Endothelial cell of umbilical vein (primary cell): ENCODE data around the gene DNAJC25. TPM values are rescaled to one million over a fixed set of nuclear protein-coding genes. Genes with fewer than 3 reads are reported as not detected.
A peak's percentile ranks its signal among the peaks of the same experiment; 100 is the strongest.

Experiments
- Bru-seq: library from RNA; stranded (reverse); fragments of 400-500 nt; gene quantifications from one replicate; lab custom pipeline; 2021; lab: Mats Ljungman, UMichigan
- BruChase-seq, 2 experiments: library from RNA; stranded (reverse); fragments of 400-500 nt; gene quantifications; one replicate each; lab custom pipeline; 2021; lab: Mats Ljungman, UMichigan
- BruUV-seq: library from RNA; stranded (reverse); fragments of 400-500 nt; replicated peaks from 2 replicates; lab custom pipeline; 2021; lab: Mats Ljungman, UMichigan
- CTCF ChIA-PET: fragments of 300-600, 350-600 bp; sonication (Branson Sonifier 250); formaldehyde crosslinking; loops from one replicate; lab custom pipeline; 2021; ENCODE audit warnings: antibody characterized with exemption, inconsistent platforms; lab: Charles Lee
- POLR2A ChIA-PET: fragments of 300-600, 350-600 bp; sonication (Branson Sonifier 250); formaldehyde crosslinking; loops from one replicate; lab custom pipeline; 2021; ENCODE audit warnings: antibody characterized with exemption, inconsistent platforms; lab: Charles Lee
- DNase-seq: peaks from one replicate; pipeline ENCODE4 v3.0.0-alpha.2; 2011; ENCODE audit warnings: low read depth, low spot score
- FAIRE-seq: peaks from 2 replicates; lab custom pipeline; 2011; peaks lifted over from hg19 to GRCh38; lab: Jason Lieb, UNC
- H2AFZ ChIP-seq: 2 replicates; pipeline ENCODE4 v1.6.0; 2012; ENCODE audit warnings: low read depth, low read length, control low read depth, inconsistent platforms
- H3K27ac ChIP-seq: 2 replicates; pipeline ENCODE4 v1.5.1; 2011; ENCODE audit warnings: low read depth, mild to moderate bottlenecking, control low read depth, low read length, moderate library complexity; ENCODE audit not compliant: insufficient read depth
- H3K27me3 ChIP-seq, 2 experiments: 2 replicates each; pipeline versions ENCODE4 v1.6.0 to v1.6.1; 2011; ENCODE audit warnings: low read length in 2 of 2, mixed read lengths in 1 of 2; ENCODE audit not compliant: control insufficient read depth in 2 of 2, insufficient read depth in 2 of 2
- H3K36me3 ChIP-seq, 2 experiments: 2 replicates in 1 of 2; 3 replicates in 1 of 2; pipeline ENCODE4 v1.5.1; 2011; ENCODE audit warnings: low read length in 2 of 2, mild to moderate bottlenecking in 1 of 2, moderate library complexity in 1 of 2; ENCODE audit not compliant: control insufficient read depth in 2 of 2, insufficient read depth in 2 of 2; ENCODE audit errors: extremely low read depth in 1 of 2
- H3K4me1 ChIP-seq: 3 replicates; pipeline ENCODE4 v1.5.1; 2011; ENCODE audit warnings: mild to moderate bottlenecking, low read length; ENCODE audit not compliant: control insufficient read depth, insufficient read depth; ENCODE audit errors: extremely low read depth
- H3K4me2 ChIP-seq: 2 replicates; pipeline ENCODE4 v1.6.1; 2011; ENCODE audit warnings: low read length, control low read depth, mixed read lengths; ENCODE audit not compliant: insufficient read depth
- H3K4me3 ChIP-seq, 3 experiments: fragments of 200-600 bp in 1 of 3; sonication (generic), shearing (Covaris generic) in 1 of 3; replicated peaks in 1 of 3; 2 replicates each; pipeline ENCODE4 v1.5.1; 2011 to 2016; ENCODE audit warnings: control low read depth in 3 of 3, low read length in 3 of 3, mild to moderate bottlenecking in 2 of 3, inconsistent platforms in 1 of 3, low read depth in 1 of 3, moderate library complexity in 1 of 3; ENCODE audit not compliant: insufficient read depth in 1 of 3
- H3K79me2 ChIP-seq: 2 replicates; pipeline ENCODE4 v1.6.0; 2012; ENCODE audit warnings: low read length, inconsistent platforms; ENCODE audit not compliant: control insufficient read depth, insufficient read depth
- H3K9ac ChIP-seq: replicated peaks from 2 replicates; pipeline ENCODE3; 2011; ENCODE audit warnings: low read length, control low read depth; ENCODE audit not compliant: insufficient read depth; ENCODE audit errors: extremely low read depth
- H3K9me1 ChIP-seq: replicated peaks from 3 replicates; pipeline ENCODE4 v1.6.0; 2011; ENCODE audit warnings: mild to moderate bottlenecking, low read length; ENCODE audit not compliant: control insufficient read depth, insufficient read depth; ENCODE audit errors: extremely low read depth
- H3K9me3 ChIP-seq: replicated peaks from 2 replicates; pipeline ENCODE4 v1.5.1; 2012; ENCODE audit warnings: low read length, inconsistent platforms; ENCODE audit not compliant: control insufficient read depth, insufficient read depth
- H4K20me1 ChIP-seq: replicated peaks from 2 replicates; pipeline ENCODE3; 2011; ENCODE audit warnings: mild to moderate bottlenecking, low read length; ENCODE audit not compliant: control insufficient read depth, insufficient read depth; ENCODE audit errors: extremely low read depth
- EZH2 ChIP-seq: IDR thresholded peaks from 2 replicates; pipeline ENCODE4 v1.6.1; 2012; ENCODE audit warnings: borderline replicate concordance, low read depth, mild to moderate bottlenecking, moderate library complexity, low read length, inconsistent platforms; ENCODE audit not compliant: severe bottlenecking
- JUN ChIP-seq: IDR thresholded peaks from 2 replicates; pipeline ENCODE4 v1.6.1; 2011; ENCODE audit warnings: borderline replicate concordance, low read depth; ENCODE audit not compliant: insufficient read length, insufficient read depth
- MYC ChIP-seq: IDR thresholded peaks from one replicate; pipeline ENCODE4 v1.6.1; 2011; ENCODE audit warnings: mild to moderate bottlenecking, low read depth, low read length
- POLR2A ChIP-seq: IDR thresholded peaks from 2 replicates; pipeline ENCODE4 v1.6.1; 2012; ENCODE audit warnings: low read depth, mild to moderate bottlenecking, control low read depth, low read length
- POLR2AphosphoS5 ChIP-seq: IDR thresholded peaks from 2 replicates; pipeline ENCODE4 v1.6.1; 2012; ENCODE audit warnings: low read depth, mild to moderate bottlenecking, control low read depth, low read length, moderate library complexity; ENCODE audit not compliant: insufficient read depth
- dilution Hi-C: fragments of 300-500 bp; cut with MboI; formaldehyde crosslinking; loops from one replicate; pipeline ENCODE4 v1.15.0; 2019; ENCODE audit warnings: low sequenced_read_pairs; ENCODE audit not compliant: extremely low pct_ligation_motif_present
- intact Hi-C: fragments of 100-400 bp; cut with micrococcal nuclease; formaldehyde crosslinking; loops from one replicate; pipeline ENCODE4 v1.10.0; 2022
- long read RNA-seq: library from polyadenylated mRNA; stranded (forward); transcript quantifications from one replicate; pipeline ENCODE4 v2.0.0, GENCODE V29; 2021
- polyA minus RNA-seq, 3 experiments: library from RNA; depleted of rRNA, polyadenylated mRNA; stranded (reverse); fragments of >200 nt; gene quantifications; 1 replicate in 1 of 3; 2 replicates in 2 of 3; pipeline ENCODE4 v1.2.3, GENCODE V29; 2011
- polyA plus RNA-seq, 4 experiments: library from polyadenylated mRNA; depleted of rRNA in 3 of 4; stranded (reverse) in 3 of 4; unstranded in 1 of 4; fragments of >200 nt; gene quantifications; 2 replicates each; pipeline versions ENCODE4 v1.2.1 to v1.2.3, GENCODE V29; 2011 to 2012; ENCODE audit warnings: missing spikeins in 1 of 4
- total RNA-seq: library from RNA; stranded (reverse); gene quantifications from 2 replicates; pipeline ENCODE4 v1.2.3, GENCODE V29; 2021

The DNAJC25 gene
- total RNA-seq: 5.2 and 5.5 TPM in 2 replicates
- polyA plus RNA-seq: 1.7 and 2.1 TPM in 2 replicates
- polyA plus RNA-seq (2011; cell fraction: cytosol; rRNA removed): 2.0 and 2.8 TPM in 2 replicates
- polyA plus RNA-seq (2011; cell fraction: nucleus; rRNA removed): 4.2 and 4.7 TPM in 2 replicates
- polyA plus RNA-seq (2012): 5.1 and 5.8 TPM in 2 replicates
- polyA minus RNA-seq: 1.4 and 2.2 TPM in 2 replicates
- 1.4 TPM for polyA minus RNA-seq (2011; cell fraction: cytosol; rRNA and poly(A)+ RNA removed)
- 1.7 and 2.9 TPM in 2 replicates for polyA minus RNA-seq (2011; cell fraction: nucleus; rRNA and poly(A)+ RNA removed)
- percentile 92 among the genes with signal in this experiment for Bru-seq, nascent RNA
- BruChase-seq, experiment 1, labeled RNA remaining after a 6-hour chase: percentile 93 among the genes with signal in this experiment
- percentile 82 among the genes with signal in this experiment for BruChase-seq, experiment 2, labeled RNA remaining after a 2-hour chase
- long read RNA-seq, transcript DNAJC25-201 (4 exons, 2,268 nt): major isoform, 13 of 21 reads
- long read RNA-seq, transcript DNAJC25-202 (5 exons, 2,498 nt): minor isoform, 8 of 21 reads
- long read RNA-seq, partial matches to known transcripts: 0 of 21 reads
- long read RNA-seq, other reads (novel, unspliced or antisense): 0 of 21 reads

DNA sequence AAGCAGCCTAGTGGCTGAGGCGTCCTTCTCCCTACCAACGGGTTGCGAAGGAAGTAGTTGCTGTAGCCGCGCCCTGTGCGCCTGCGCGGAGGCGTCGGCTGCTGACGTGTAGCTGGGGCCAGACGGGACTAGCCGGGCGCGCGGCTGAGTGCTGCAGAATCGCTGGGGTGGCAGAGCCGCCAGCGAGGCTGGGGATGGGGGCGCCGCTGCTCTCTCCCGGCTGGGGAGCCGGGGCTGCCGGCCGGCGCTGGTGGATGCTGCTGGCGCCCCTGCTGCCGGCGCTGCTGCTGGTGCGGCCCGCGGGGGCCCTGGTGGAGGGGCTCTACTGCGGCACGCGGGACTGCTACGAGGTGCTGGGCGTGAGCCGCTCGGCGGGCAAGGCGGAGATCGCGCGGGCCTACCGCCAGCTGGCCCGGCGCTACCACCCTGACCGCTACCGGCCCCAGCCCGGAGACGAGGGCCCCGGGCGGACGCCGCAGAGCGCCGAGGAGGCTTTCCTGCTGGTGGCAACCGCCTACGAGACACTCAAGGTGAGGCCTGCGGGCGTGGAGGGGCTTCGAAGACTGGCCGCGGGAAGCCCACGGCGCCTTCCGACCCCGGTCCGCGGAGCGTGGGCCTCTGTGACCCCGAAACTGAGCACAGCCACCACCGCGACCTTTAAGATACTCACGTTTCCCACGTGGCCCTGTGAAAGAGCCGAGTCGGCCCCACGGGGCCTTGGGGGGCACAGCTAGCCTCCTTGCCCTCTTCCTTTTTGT is at the start of gene DNAJC25:
DNAJC25 (plus strand) TSS at position 121 of the 758 bp plus-strand sequence; CDS start at position 195, 74 bp downstream.
- intact Hi-C loops (loop anchor here (1.0 to 5.0 kb wide), 4 partner anchors 30 to 147 kb away; partner anchors contain the start of genes ECPAS, GNG10 and PTGR1), dilution Hi-C loops (no loop called here)
- Histone ChIP-seq H2AFZ (peak within 1 kb of the TSS; percentile 96), H3K9me3 (no peaks in the 10 kb centered on the region), H3K4me1 (peaks cover 31% of the 10 kb centered on the region), H3K27me3 (no peaks in the 10 kb centered on the region), H3K36me3 (no peaks in the 10 kb centered on the region), H3K79me2 (peaks cover 48% of the 10 kb centered on the region), H3K4me2 (peak within 1 kb of the TSS; percentile 98), H3K9me1 (no peaks in the 10 kb centered on the region), H4K20me1 (peaks cover 6% of the 10 kb centered on the region), H3K4me3 (peak within 1 kb of the TSS; percentile 88 to 98 (median 90)), H3K9ac (peak within 1 kb of the TSS; percentile 95), H3K27ac (peak within 1 kb of the TSS; percentile 73)
- DNase-seq (peak; percentile 97), FAIRE-seq (peak; percentile 97)
- TF ChIP-seq POLR2A (peak; percentile 100), JUN (no peak), EZH2 (no peak), POLR2AphosphoS5 (peak; percentile 100), MYC (peak; percentile 45)
- no TSS peak for BruUV-seq
- ChIA-PET CTCF (interaction anchor here (0.6 to 3.0 kb wide), 7 partner anchors 10 to 221 kb away, joined by 3 to 20 read pairs (median 4); partner anchors contain the start of gene PTGR1), POLR2A (interaction anchor here (0.5 to 1.5 kb wide), 11 partner anchors 10 to 534 kb away, joined by 3 to 18 read pairs (median 4); partner anchors contain the start of gene PTGR1)
